ENCODE measurements around the gene CCDC178. TPM values are rescaled to one million over a fixed set of nuclear protein-coding genes. Genes with fewer than 3 reads are reported as not detected.

The CCDC178 gene
- total RNA-seq, 2 donors from 2014 or later = 1.6 TPM; not detected in 1

DNA sequence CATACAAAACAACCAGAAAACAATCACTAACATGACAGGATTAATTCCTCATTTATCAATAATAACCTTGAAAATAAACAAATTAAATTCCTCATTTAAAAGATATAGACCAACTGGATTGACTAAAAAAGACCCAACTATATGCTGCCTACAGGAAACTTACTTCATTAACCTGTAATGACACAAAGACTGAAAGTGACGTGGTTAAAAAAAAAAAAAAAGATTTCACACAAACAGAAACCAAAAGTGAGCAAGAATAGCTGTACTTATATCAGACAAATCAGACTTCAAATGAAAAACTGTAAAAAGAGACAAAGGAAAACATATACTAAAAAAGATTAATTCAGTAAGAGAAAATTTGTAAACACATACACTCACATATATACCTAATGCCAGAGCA lies 201.2 kb downstream of the CCDC178 start:
- DNase-seq (ENCODE audit: low spot score) = no peak
- TF ChIP-seq, protein P1, sequence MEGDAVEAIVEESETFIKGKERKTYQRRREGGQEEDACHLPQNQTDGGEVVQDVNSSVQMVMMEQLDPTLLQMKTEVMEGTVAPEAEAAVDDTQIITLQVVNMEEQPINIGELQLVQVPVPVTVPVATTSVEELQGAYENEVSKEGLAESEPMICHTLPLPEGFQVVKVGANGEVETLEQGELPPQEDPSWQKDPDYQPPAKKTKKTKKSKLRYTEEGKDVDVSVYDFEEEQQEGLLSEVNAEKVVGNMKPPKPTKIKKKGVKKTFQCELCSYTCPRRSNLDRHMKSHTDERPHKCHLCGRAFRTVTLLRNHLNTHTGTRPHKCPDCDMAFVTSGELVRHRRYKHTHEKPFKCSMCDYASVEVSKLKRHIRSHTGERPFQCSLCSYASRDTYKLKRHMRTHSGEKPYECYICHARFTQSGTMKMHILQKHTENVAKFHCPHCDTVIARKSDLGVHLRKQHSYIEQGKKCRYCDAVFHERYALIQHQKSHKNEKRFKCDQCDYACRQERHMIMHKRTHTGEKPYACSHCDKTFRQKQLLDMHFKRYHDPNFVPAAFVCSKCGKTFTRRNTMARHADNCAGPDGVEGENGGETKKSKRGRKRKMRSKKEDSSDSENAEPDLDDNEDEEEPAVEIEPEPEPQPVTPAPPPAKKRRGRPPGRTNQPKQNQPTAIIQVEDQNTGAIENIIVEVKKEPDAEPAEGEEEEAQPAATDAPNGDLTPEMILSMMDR (IDR thresholded peaks at IDR 0.05) = no peak
- H3K4me1 ChIP-seq (ENCODE audit: control insufficient read depth in 1 of 2, low read depth in 2 of 2) = no peaks in the 10 kb centered on the region
- no peak overlapping the region for H3K4me3 ChIP-seq
- H3K9me3 ChIP-seq = peaks cover 4% of the 10 kb centered on the region
- no peaks in the 10 kb centered on the region for H3K36me3 ChIP-seq
- no peaks in the 10 kb centered on the region for H3K27me3 ChIP-seq (replicated peaks; ENCODE audit: insufficient read depth)
- ATAC-seq (ENCODE audit: insufficient number of reproducible peaks, low FRiP score, low read depth) = no peak
- H3K27ac ChIP-seq = no peak overlapping the region

DNA sequence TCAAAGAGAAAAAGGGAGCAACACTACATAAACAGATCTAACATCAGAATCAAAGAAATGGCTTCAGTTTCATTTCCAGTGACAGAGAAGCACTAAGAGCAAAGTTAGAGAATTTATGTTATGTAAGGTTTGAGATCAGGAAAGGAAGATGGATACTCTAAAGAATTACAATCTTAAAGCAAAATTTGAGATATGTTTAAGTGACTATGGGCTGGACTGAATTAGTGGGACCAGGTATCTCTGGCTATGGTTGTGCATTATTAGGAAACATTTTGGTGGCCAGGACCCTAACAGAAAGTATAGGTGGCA lies 208.2 kb downstream of the CCDC178 start:
- TF ChIP-seq, protein P1 (IDR thresholded peaks at IDR 0.05) = no peak
- Histone ChIP-seq H3K4me3 (no peak overlapping the region), H3K4me1 (ENCODE audit: control insufficient read depth in 1 of 2, low read depth in 2 of 2) (no peaks in the 10 kb centered on the region), H3K27ac (no peak overlapping the region), H3K27me3 (replicated peaks; ENCODE audit: insufficient read depth) (no peaks in the 10 kb centered on the region), H3K9me3 (no peaks in the 10 kb centered on the region), H3K36me3 (no peaks in the 10 kb centered on the region)
- DNase-seq (ENCODE audit: low spot score) (no peak), ATAC-seq (ENCODE audit: insufficient number of reproducible peaks, low FRiP score, low read depth) (no peak)

DNA sequence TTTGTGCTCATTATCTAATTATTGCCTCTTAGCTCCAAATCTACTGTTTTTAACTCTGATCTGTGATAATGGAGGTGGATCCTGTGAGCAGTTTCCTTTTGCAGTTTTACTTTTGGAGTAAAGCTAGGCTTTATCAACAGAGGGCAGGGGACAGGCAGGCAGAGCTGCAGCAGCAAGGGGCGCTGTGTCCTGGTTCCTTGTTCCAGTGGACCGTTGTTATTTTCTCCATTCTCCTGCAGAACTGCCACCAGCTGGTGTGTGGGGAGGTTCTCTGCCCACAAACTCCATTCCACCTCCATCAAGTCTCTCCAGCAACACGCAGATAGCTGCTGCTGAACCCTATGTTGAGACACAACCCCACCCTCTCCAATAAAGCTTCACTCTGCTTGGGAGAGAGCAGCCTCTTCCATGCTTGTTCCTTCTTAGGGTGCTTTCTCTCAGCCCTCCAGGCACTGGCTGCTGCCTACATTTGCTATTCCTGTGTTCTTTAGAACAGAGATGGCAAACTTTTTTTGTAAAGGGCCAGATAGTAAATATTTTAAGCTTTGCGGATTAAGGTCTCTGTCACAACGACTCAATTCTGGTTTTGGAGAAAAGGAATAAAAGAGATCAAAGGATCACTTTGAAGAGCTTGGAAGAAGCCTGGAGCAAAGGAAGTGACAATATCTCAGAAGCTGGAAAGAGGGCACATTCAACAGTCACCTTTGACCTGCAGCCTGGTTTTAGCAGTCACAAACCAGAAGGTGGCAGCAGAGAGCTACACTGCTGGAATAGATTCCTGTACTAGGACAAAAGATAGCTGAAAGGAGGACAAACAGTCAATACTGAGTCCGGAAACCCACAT lies 208.8 kb downstream of the CCDC178 start:
- peak; percentile 9 for DNase-seq (ENCODE audit: low spot score)
- ATAC-seq (ENCODE audit: insufficient number of reproducible peaks, low FRiP score, low read depth) = peak; percentile 59
- H3K4me3 ChIP-seq = no peak overlapping the region
- H3K27me3 ChIP-seq (replicated peaks; ENCODE audit: insufficient read depth) = no peaks in the 10 kb centered on the region
- TF ChIP-seq, protein P1 (IDR thresholded peaks at IDR 0.05) = peak; percentile 68
- no peak overlapping the region for H3K27ac ChIP-seq
- no peaks in the 10 kb centered on the region for H3K36me3 ChIP-seq
- H3K9me3 ChIP-seq = no peaks in the 10 kb centered on the region
- no peaks in the 10 kb centered on the region for H3K4me1 ChIP-seq (ENCODE audit: control insufficient read depth in 1 of 2, low read depth in 2 of 2)

DNA sequence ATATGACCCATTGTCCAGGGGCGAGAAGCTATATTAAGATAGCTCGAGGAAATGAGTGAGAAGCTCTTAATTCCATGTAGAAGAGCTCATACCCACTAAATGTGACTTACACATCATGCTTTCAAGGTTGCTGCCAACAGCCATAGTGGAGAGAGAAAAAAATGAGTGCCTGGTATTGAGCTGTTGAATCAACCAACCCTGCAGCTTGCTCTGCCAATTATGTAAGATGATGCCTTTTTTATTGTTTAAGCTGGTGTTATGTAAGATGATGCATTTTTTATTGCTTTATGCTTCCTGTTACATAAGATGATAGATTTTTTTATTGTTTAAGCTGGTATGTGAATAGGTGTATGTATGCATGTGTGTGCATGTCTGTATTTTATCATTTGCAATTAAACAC lies 228.2 kb downstream of the CCDC178 start:
- TF ChIP-seq, protein P1 (IDR thresholded peaks at IDR 0.05) = no peak
- Histone ChIP-seq H3K36me3 (no peaks in the 10 kb centered on the region), H3K27me3 (replicated peaks; ENCODE audit: insufficient read depth) (no peaks in the 10 kb centered on the region), H3K4me3 (no peak overlapping the region), H3K27ac (no peak overlapping the region), H3K4me1 (ENCODE audit: control insufficient read depth in 1 of 2, low read depth in 2 of 2) (no peaks in the 10 kb centered on the region), H3K9me3 (no peaks in the 10 kb centered on the region)
- no peak for ATAC-seq (ENCODE audit: insufficient number of reproducible peaks, low FRiP score, low read depth)
- DNase-seq (ENCODE audit: low spot score) = no peak

DNA sequence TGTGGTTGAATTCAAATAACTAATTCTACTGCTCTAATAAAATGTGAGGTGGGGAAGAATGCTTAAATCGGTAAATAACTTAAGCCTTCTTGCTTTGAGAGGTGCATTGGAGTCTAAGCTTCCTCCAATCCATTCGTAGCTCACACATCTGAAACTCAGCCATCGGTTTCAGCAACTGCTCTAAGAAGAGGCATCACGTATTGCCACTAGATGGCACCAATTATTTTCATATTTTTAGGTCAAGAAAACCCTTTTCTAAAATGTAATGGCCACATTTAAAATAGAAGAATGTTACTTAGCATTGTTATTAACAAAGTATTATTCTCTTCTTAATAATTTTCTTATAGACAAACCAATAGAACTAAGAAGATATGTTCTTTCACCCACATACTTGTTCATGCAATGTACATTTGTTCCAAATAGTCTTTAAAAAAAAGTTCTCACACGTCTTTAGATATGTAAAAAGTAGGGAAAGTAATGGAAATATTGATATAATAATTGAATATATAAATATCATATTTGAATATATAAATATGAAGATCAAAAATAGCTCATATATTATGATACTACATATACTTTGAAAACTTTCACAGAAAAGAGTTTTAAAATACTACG lies 229.8 kb downstream of the CCDC178 start:
- Histone ChIP-seq H3K27ac (no peak overlapping the region), H3K9me3 (no peaks in the 10 kb centered on the region), H3K4me1 (ENCODE audit: control insufficient read depth in 1 of 2, low read depth in 2 of 2) (no peaks in the 10 kb centered on the region), H3K36me3 (no peaks in the 10 kb centered on the region), H3K4me3 (no peak overlapping the region), H3K27me3 (replicated peaks; ENCODE audit: insufficient read depth) (no peaks in the 10 kb centered on the region)
- ATAC-seq (ENCODE audit: insufficient number of reproducible peaks, low FRiP score, low read depth) (no peak), DNase-seq (ENCODE audit: low spot score) (no peak)
- TF ChIP-seq, protein P1 (IDR thresholded peaks at IDR 0.05) = no peak
